GM12891 (cell line): ENCODE measurements around the gene ASTL.

Experiments
- POLR2A ChIP-seq: IDR thresholded peaks from 2 replicates; pipeline ENCODE4 v1.6.1; 2011; ENCODE audit warnings: low read depth, low read length, control low read depth
- POLR2AphosphoS5 ChIP-seq: IDR thresholded peaks from 2 replicates; pipeline ENCODE4 v1.6.1; 2011; ENCODE audit warnings: low read depth, low read length, control low read depth
- TAF1 ChIP-seq: IDR thresholded peaks from 2 replicates; pipeline ENCODE4 v1.6.1; 2011; ENCODE audit warnings: low read depth, low read length, control low read depth

GRCh38 chr2:96146881-96147592 lies 8.7 kb upstream of the ASTL start:
- TF ChIP-seq POLR2A (no peak), POLR2AphosphoS5 (no peak), TAF1 (no peak)
